ENCODE results near the gene NEURL1B.
"Not testable (repeated sequence)": the region's sequence is repeated elsewhere in the genome, so short reads cannot be mapped to it uniquely, and the experiment has no call there.

The NEURL1B gene

GRCh38 chr5:172659570-172659908 lies 18.5 kb downstream of the NEURL1B start:
- DNase-seq = no peak

GRCh38 chr5:172659909-172660628 lies 19.0 kb downstream of the NEURL1B start:
- no peak for DNase-seq

- no peak for DNase-seq
Observed at GRCh38 chr5:172660974-172661373, 19.9 kb downstream of the NEURL1B start.

GRCh38 chr5:172661526-172661925 lies 20.5 kb downstream of the NEURL1B start:
- no peak for DNase-seq

- DNase-seq = no peak
Observed at GRCh38 chr5:172662596-172662995, 21.5 kb downstream of the NEURL1B start.

- no peak for DNase-seq
Observed at GRCh38 chr5:172664018-172664417, 23.0 kb downstream of the NEURL1B start.

- DNase-seq = no peak
Observed at GRCh38 chr5:172664681-172665541, 23.8 kb downstream of the NEURL1B start.

- no peak for DNase-seq
Observed at GRCh38 chr5:172666251-172666650, 25.2 kb downstream of the NEURL1B start.

- DNase-seq = no peak
Observed at GRCh38 chr5:172667786-172668593, 26.9 kb downstream of the NEURL1B start.

- no peak for DNase-seq
Observed at GRCh38 chr5:172668594-172669071, 27.6 kb downstream of the NEURL1B start.

GRCh38 chr5:172669386-172670004 lies 28.4 kb downstream of the NEURL1B start:
- no peak for DNase-seq

- DNase-seq = no peak
Observed at GRCh38 chr5:172670005-172670402, 28.9 kb downstream of the NEURL1B start.

- DNase-seq = no peak
Observed at GRCh38 chr5:172670444-172670843, 29.4 kb downstream of the NEURL1B start.

GRCh38 chr5:172671091-172671490 lies 30.0 kb downstream of the NEURL1B start:
- no peak for DNase-seq

- no peak for DNase-seq
Observed at GRCh38 chr5:172672681-172673080, 31.6 kb downstream of the NEURL1B start.

- DNase-seq = no peak
Observed at GRCh38 chr5:172674155-172674554, 33.1 kb downstream of the NEURL1B start.

GRCh38 chr5:172676914-172677475 lies 35.9 kb downstream of the NEURL1B start:
- no peak for DNase-seq

GRCh38 chr5:172678362-172678874 lies 37.4 kb downstream of the NEURL1B start:
- DNase-seq = not testable (repeated sequence)

- DNase-seq = no peak
Observed at GRCh38 chr5:172678902-172679301, 37.8 kb downstream of the NEURL1B start.

GRCh38 chr5:172679628-172680212 lies 38.7 kb downstream of the NEURL1B start:
- no peak for DNase-seq

- no peak for DNase-seq
Observed at GRCh38 chr5:172680921-172681320, 39.9 kb downstream of the NEURL1B start.

GRCh38 chr5:172681421-172681820 lies 40.4 kb downstream of the NEURL1B start:
- no peak for DNase-seq
